ENCODE results near the gene FKBP15. TPM values are rescaled to one million over a fixed set of nuclear protein-coding genes. Genes with fewer than 3 reads are reported as not detected.

The FKBP15 gene
- 32.2 and 32.6 TPM in 2 replicates for total RNA-seq (2022)
- Bru-seq, nascent RNA, result percentile 83 among the genes with signal in this experiment
- percentile 76 among the genes with signal in this experiment for BruChase-seq, experiment 1, labeled RNA remaining after a 6-hour chase
- percentile 77 among the genes with signal in this experiment for BruChase-seq, experiment 2, labeled RNA remaining after a 2-hour chase
- long read RNA-seq, full-length matches to known transcripts, result 28 of 60 reads
- long read RNA-seq, partial matches to known transcripts, result 19 of 60 reads
- long read RNA-seq, other reads (novel, unspliced or antisense), result 13 of 60 reads

GRCh38 chr9:113221003-113221799, at the start of gene FKBP15, which contains the start of gene SLC31A1:
Gene FKBP15 (minus strand): TSS chr9:113221277. CDS start chr9:113221243, 34 bp downstream.
Gene SLC31A1 (plus strand): TSS chr9:113221544. CDS start chr9:113256149, 34,605 bp downstream.
- intact Hi-C loops (cut with micrococcal nuclease), result loop anchor here (1.0 to 5.0 kb wide), 3 partner anchors 34 to 71 kb away; no protein-coding TSS in a partner anchor

GRCh38 chr9:113269871-113270270, 48.8 kb upstream of the FKBP15 start:
- Mint-ChIP-seq H3K9me3 (ENCODE audit: unreplicated experiment) (no peaks in the 10 kb centered on the region), H3K36me3 (ENCODE audit: insufficient read depth, unreplicated experiment) (peaks cover 65% of the 10 kb centered on the region), H3K4me3 (ENCODE audit: unreplicated experiment) (no peak overlapping the region), H3K4me1 (ENCODE audit: insufficient read depth, unreplicated experiment) (peaks cover 12% of the 10 kb centered on the region), H3K27ac (ENCODE audit: low read depth, unreplicated experiment) (no peak overlapping the region), H3K27me3 (ENCODE audit: insufficient read depth, unreplicated experiment) (no peaks in the 10 kb centered on the region)
- ChIA-PET CTCF (interaction anchor here (0.8 to 1.5 kb wide), 4 partner anchors 10 to 389 kb away, joined by 3 to 4 read pairs (median 3); no protein-coding TSS in a partner anchor), POLR2A (interaction anchor here (0.9 to 1.3 kb wide), 3 partner anchors 47 to 141 kb away, joined by 3 to 4 read pairs (median 4); partner anchors contain the start of genes C9orf43, FKBP15, POLE3 and SLC31A1)
- BruUV-seq (replicated peaks), result no TSS peak
- TF ChIP-seq CTCF (IDR thresholded peaks at IDR 0.05; ENCODE audit: unreplicated experiment), result no peak
- no peak for DNase-seq (ENCODE audit: unreplicated experiment)
- intact Hi-C loops (cut with micrococcal nuclease), result no loop called here

More at GRCh38 chr9:113221003-113221799, at the start of gene FKBP15, which contains the start of gene SLC31A1:
- BruUV-seq (replicated peaks), result no TSS peak
- no peaks in the 10 kb centered on the region for H3K27me3 Mint-ChIP-seq (ENCODE audit: insufficient read depth, unreplicated experiment)
- H3K36me3 Mint-ChIP-seq (ENCODE audit: insufficient read depth, unreplicated experiment), result peaks cover 18% of the 10 kb centered on the region
- DNase-seq (ENCODE audit: unreplicated experiment), result peak; percentile 98
- H3K9me3 Mint-ChIP-seq (ENCODE audit: unreplicated experiment), result no peaks in the 10 kb centered on the region
- H3K4me3 Mint-ChIP-seq (ENCODE audit: unreplicated experiment), result peak within 1 kb of the TSS; percentile 97
- ChIA-PET POLR2A (interaction anchor here (0.6 to 4.7 kb wide), 39 partner anchors 9 to 1560 kb away, joined by 3 to 99 read pairs (median 4); partner anchors contain the start of genes C9orf43, CDC26, GNG10 and HSDL2), CTCF (interaction anchor here (0.5 to 4.5 kb wide), 13 partner anchors 12 to 185 kb away, joined by 3 to 29 read pairs (median 4); partner anchors contain the start of genes CDC26 and PRPF4)
- no peak for TF ChIP-seq CTCF (IDR thresholded peaks at IDR 0.05; ENCODE audit: unreplicated experiment)
- peaks cover 19% of the 10 kb centered on the region for H3K4me1 Mint-ChIP-seq (ENCODE audit: insufficient read depth, unreplicated experiment)
- H3K27ac Mint-ChIP-seq (ENCODE audit: low read depth, unreplicated experiment), result peak within 1 kb of the TSS; percentile 96

GRCh38 chr9:113269355-113269754, 48.3 kb upstream of the FKBP15 start:
- H3K27ac Mint-ChIP-seq (ENCODE audit: low read depth, unreplicated experiment), result no peak overlapping the region
- no peak overlapping the region for H3K4me3 Mint-ChIP-seq (ENCODE audit: unreplicated experiment)
- intact Hi-C loops (cut with micrococcal nuclease), result no loop called here
- CTCF ChIA-PET, result interaction anchor here (0.6 to 1.5 kb wide), 8 partner anchors 9 to 406 kb away, joined by 3 to 4 read pairs (median 3); partner anchors contain the start of gene SLC31A1
- H3K4me1 Mint-ChIP-seq (ENCODE audit: insufficient read depth, unreplicated experiment), result peaks cover 11% of the 10 kb centered on the region
- no peaks in the 10 kb centered on the region for H3K9me3 Mint-ChIP-seq (ENCODE audit: unreplicated experiment)
- no peaks in the 10 kb centered on the region for H3K27me3 Mint-ChIP-seq (ENCODE audit: insufficient read depth, unreplicated experiment)
- POLR2A ChIA-PET, result interaction anchor here (0.9 to 1.3 kb wide), 2 partner anchors 47 to 48 kb away, joined by 3 to 4 read pairs; partner anchors contain the start of genes FKBP15 and SLC31A1
- no peak for DNase-seq (ENCODE audit: unreplicated experiment)
- BruUV-seq (replicated peaks), result no TSS peak
- H3K36me3 Mint-ChIP-seq (ENCODE audit: insufficient read depth, unreplicated experiment), result peaks cover 69% of the 10 kb centered on the region
- TF ChIP-seq CTCF (IDR thresholded peaks at IDR 0.05; ENCODE audit: unreplicated experiment), result no peak
